GM13976 (cell line): ENCODE measurements around the gene RNASE11.

ENCODE experiments used
- DNase-seq: peaks from one replicate; pipeline ENCODE4 v3.0.0; 2012; ENCODE audit warnings: low spot score
- in situ Hi-C: fragments of 300-500 bp; cut with MboI; formaldehyde crosslinking; loops from one replicate; pipeline ENCODE4 v1.12.0; 2022; ENCODE audit warnings: low sequenced_read_pairs, mixed read lengths, inconsistent platforms; ENCODE audit not compliant: unreplicated experiment
- TF ChIP-seq, protein P1 (sequence below): IDR thresholded peaks from 2 replicates; pipeline ENCODE4 v1.5.1; 2012; ENCODE audit warnings: borderline replicate concordance, mild to moderate bottlenecking; ENCODE audit not compliant: insufficient read depth; ENCODE audit errors: extremely low read depth, missing control alignments, control extremely low read depth

RNASE11 gene

DNA sequence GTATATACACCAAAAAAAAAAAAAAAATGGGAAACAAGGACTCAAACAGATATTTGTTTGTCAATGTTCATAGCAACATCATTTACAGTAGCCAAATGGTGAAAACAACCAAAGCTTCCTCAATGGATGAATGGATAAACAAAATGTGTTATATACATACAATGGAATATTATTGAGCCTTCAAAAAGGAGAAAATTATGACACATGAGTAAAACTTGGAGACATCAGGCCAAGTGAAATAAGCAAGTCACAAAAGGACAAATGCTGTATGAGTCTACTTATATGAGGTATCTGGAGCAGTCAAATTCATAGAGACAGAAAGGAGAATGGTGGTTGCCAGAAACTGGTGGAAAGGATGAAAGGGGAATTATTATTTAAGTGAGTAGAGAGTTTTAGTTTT, 34.8 kb downstream of the RNASE11 start:
- DNase-seq: no peak
- in situ Hi-C loops: no loop called here
- TF ChIP-seq, protein P1, sequence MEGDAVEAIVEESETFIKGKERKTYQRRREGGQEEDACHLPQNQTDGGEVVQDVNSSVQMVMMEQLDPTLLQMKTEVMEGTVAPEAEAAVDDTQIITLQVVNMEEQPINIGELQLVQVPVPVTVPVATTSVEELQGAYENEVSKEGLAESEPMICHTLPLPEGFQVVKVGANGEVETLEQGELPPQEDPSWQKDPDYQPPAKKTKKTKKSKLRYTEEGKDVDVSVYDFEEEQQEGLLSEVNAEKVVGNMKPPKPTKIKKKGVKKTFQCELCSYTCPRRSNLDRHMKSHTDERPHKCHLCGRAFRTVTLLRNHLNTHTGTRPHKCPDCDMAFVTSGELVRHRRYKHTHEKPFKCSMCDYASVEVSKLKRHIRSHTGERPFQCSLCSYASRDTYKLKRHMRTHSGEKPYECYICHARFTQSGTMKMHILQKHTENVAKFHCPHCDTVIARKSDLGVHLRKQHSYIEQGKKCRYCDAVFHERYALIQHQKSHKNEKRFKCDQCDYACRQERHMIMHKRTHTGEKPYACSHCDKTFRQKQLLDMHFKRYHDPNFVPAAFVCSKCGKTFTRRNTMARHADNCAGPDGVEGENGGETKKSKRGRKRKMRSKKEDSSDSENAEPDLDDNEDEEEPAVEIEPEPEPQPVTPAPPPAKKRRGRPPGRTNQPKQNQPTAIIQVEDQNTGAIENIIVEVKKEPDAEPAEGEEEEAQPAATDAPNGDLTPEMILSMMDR: no peak

DNA sequence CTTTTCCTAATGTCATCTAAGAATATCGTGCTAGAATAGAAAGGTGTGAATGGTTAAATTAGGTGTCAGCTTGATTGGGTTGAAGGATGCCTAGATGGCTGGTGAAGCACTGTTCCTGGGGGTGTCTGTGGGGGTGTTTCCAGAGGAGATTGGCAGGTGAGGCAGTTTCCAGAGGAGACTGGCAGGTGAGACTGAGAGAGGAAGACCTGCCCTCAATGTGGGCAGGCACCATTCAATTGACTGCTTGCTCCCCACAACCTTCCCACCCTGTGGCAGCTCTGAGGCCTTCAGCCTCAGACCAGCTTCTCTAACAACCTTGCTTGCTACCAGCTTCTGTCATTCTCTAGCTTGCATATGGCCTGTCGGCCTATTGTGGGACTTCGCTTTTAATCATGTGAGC, 36.2 kb downstream of the RNASE11 start:
- TF ChIP-seq, protein P1: no peak
- DNase-seq: no peak
- in situ Hi-C loops: no loop called here

DNA sequence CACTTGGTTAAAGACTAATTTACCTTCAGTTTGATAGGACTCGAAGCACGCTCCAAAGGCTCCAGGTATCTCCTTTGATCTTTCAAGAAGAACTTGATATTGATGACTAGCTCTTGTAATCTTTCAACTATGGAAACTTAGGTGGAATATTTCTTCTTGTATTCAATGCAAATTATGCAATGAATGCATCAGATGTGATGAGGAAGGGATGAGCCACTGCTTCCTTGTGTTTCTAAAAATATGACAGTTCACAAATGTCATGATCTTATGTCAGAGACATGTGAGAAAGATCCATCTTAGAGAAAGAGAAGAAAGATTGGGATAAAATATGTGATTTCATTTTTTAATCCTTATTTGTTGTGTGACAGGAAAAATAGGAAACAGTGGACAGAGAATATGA, 36.9 kb downstream of the RNASE11 start:
- in situ Hi-C loops: no loop called here
- no peak for DNase-seq
- TF ChIP-seq, protein P1: no peak

DNA sequence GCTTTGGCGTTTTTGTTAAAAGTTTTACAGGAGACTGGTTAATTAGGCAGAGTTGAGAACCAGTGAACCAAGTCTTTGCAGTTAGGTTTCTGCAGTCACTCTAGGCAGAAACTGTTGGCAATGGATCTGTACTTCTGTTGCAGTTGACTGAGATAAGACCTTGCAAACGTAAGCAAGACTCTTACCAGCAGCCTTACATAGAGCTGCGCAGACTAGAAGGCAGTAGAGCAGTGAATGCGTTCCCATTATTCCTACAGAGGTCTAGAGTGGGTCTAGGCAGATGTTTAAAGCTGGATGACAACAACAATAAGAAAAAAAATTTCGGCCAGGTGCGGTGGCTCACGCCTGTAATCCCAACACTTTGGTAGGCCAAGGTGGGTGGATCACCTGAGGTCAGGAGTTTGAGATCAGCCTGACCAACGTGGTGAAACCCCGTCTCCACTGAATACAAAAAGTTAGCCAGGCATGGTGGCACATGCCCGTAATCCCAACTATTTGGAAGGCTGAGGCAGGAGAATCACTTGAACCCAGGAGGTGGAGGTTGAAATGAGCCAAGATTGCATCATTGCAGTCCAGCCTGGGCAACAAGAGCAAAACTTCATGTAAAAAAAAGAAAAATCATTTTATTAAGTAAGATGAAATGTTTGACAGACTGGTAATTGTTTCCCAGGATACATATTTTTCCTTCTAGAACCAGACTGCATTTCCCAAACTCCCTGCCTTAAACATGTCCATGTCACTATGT, 39.2 kb downstream of the RNASE11 start:
- in situ Hi-C loops: no loop called here
- TF ChIP-seq, protein P1: no peak
- no peak for DNase-seq

DNA sequence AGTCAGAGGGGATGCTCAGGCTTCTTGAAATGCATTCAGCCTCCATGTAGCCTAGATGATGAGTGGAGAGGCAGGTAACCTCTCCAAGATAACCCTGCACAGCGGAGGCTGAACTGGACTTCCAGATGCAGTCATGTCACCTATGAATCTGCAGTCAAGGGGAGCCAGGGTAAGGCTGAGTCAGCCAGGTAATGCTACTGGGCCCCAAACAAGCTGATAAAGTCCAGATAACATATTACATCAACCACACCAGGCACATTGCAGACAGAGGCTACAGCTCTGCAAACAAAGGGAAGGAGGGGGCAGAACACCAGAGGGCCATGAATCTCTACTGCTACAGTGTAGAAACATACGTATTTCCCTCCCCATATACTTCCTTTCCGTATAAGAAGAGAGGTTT, 40.9 kb downstream of the RNASE11 start:
- in situ Hi-C loops: no loop called here
- DNase-seq: no peak

DNA sequence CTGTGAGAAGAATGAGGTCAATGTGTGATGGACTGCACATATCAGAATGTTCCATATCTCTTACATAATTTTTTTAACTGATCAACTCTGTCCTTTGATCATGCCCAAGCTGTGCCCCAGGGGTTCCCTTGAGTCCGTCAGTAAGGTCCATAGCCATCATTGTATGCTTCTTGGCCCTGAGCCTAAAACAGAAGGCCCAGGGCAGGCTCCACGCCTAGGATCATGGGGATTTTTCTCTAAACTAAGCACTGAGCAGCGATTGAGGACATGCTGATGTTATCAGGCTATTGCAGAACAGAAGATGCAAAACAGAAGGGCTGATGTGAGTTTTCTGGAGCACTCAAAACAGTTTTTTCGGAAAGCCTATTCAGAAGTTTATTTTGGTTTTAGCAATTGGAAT, 47.9 kb downstream of the RNASE11 start:
- no peak for DNase-seq
- in situ Hi-C loops: no loop called here

More for the DNA sequence above, 40.9 kb downstream of the RNASE11 start:
- TF ChIP-seq, protein P1: no peak

More for the DNA sequence above, 47.9 kb downstream of the RNASE11 start:
- TF ChIP-seq, protein P1: no peak
